HCT116 (cell line): Measurements from ENCODE around the gene CRELD2. TPM values are rescaled to one million over a fixed set of nuclear protein-coding genes. Genes with fewer than 3 reads are reported as not detected.

Experiments used
- ATAC-seq: fragments of 200-7000 bp; cut with Tn5 transposase; 2 replicates; pipeline ENCODE4 v1.9.1; 2020; ENCODE audit warnings: mild to moderate bottlenecking, moderate library complexity
- BruUV-seq: library from RNA; stranded (reverse); fragments of 400-500 nt; replicated peaks from 2 replicates; lab custom pipeline; 2021; lab: Mats Ljungman, UMichigan
- CTCF ChIA-PET: fragments of 300-600 bp; sonication (Branson Sonifier 250); formaldehyde crosslinking; loops from one replicate; lab custom pipeline; 2021; ENCODE audit warnings: antibody characterized with exemption; lab: Charles Lee
- POLR2A ChIA-PET: fragments of 300-600, 350-600 bp; sonication (Branson Sonifier 250); formaldehyde crosslinking; loops from one replicate; lab custom pipeline; 2021; ENCODE audit warnings: antibody characterized with exemption; lab: Charles Lee
- RAD21 ChIA-PET, 2 experiments: fragments of 300-600 bp; sonication (Branson Sonifier 250); formaldehyde crosslinking; loops; one replicate each; lab custom pipeline; 2023; ENCODE audit warnings: low total read pairs in 2 of 2; ENCODE audit not compliant: uncharacterized antibody in 2 of 2, unreplicated experiment in 2 of 2, low non-redundant PET in 1 of 2; lab: Charles Lee
- DNase-seq: peaks from one replicate; pipeline ENCODE4 v3.0.0-alpha.2; 2010; ENCODE audit warnings: low read depth, low spot score
- H2AFZ ChIP-seq: fragments of 200-600 bp; shearing (Covaris generic), sonication (generic); 2 replicates; pipeline ENCODE4 v1.6.1; 2017; ENCODE audit warnings: low read depth, mixed run types, mixed read lengths, antibody characterized with exemption, low read length; ENCODE audit not compliant: poor library complexity, severe bottlenecking
- H3K27ac ChIP-seq: 2 replicates; pipeline ENCODE4 v1.5.1; 2012; ENCODE audit warnings: low read depth, low read length
- H3K27me3 ChIP-seq: fragments of 200-600 bp; sonication (generic); 2 replicates; pipeline ENCODE4 v1.6.1; 2016; ENCODE audit warnings: mixed run types, low read length, mixed read lengths; ENCODE audit not compliant: insufficient read depth
- H3K36me3 ChIP-seq, 2 experiments: fragments of 200-500 bp in 1 of 2; fragments of 200-600 bp in 1 of 2; sonication (Bioruptor generic) in 1 of 2; sonication (generic) in 1 of 2; 2 replicates each; pipeline versions ENCODE4 v1.5.1 to v1.6.1; 2014 to 2016; ENCODE audit warnings: low read length in 2 of 2, inconsistent platforms in 1 of 2, mixed read lengths in 1 of 2, mixed run types in 1 of 2; ENCODE audit not compliant: insufficient read depth in 2 of 2, control insufficient read depth in 1 of 2
- H3K4me1 ChIP-seq, 2 experiments: fragments of 200-600 bp in 1 of 2; sonication (generic) in 1 of 2; 2 replicates each; pipeline versions ENCODE4 v1.5.1 to v1.6.1; 2012 to 2017; ENCODE audit warnings: low read length in 2 of 2, inconsistent platforms in 1 of 2, mild to moderate bottlenecking in 1 of 2, mixed read lengths in 1 of 2, mixed run types in 1 of 2, moderate library complexity in 1 of 2; ENCODE audit not compliant: insufficient read depth in 2 of 2, control insufficient read depth in 1 of 2
- H3K4me2 ChIP-seq: fragments of 200-600 bp; sonication (generic); 2 replicates; pipeline ENCODE4 v1.6.1; 2017; ENCODE audit warnings: mixed run types, low read length, mixed read lengths
- H3K4me3 ChIP-seq, 2 experiments: fragments of 200-600 bp in 1 of 2; sonication (generic) in 1 of 2; replicated peaks in 1 of 2; 2 replicates each; pipeline ENCODE4 v1.5.1; 2011 to 2016; ENCODE audit warnings: low read length in 2 of 2, control low read depth in 1 of 2, low read depth in 1 of 2, mild to moderate bottlenecking in 1 of 2, mixed read lengths in 1 of 2, mixed run types in 1 of 2
- H3K79me2 ChIP-seq: fragments of 200-600 bp; sonication (generic); 2 replicates; pipeline ENCODE4 v1.6.1; 2017; ENCODE audit warnings: mild to moderate bottlenecking, mixed run types, low read length, moderate library complexity, mixed read lengths; ENCODE audit not compliant: insufficient read depth
- H3K9ac ChIP-seq: fragments of 200-600 bp; sonication (generic); 2 replicates; pipeline ENCODE4 v1.6.1; 2016; ENCODE audit warnings: low read length, mixed read lengths
- H3K9me2 ChIP-seq: fragments of 200-600 bp; sonication (generic), shearing (Covaris generic); 2 replicates; pipeline ENCODE4 v1.6.1; 2017; ENCODE audit warnings: mixed run types, mild to moderate bottlenecking, moderate library complexity; ENCODE audit not compliant: insufficient read depth
- H3K9me3 ChIP-seq, 2 experiments: fragments of 200-500 bp in 1 of 2; fragments of 200-600 bp in 1 of 2; sonication (Bioruptor generic) in 1 of 2; sonication (generic) in 1 of 2; 2 replicates each; pipeline ENCODE4 v1.6.1; 2014 to 2017; ENCODE audit warnings: low read length in 2 of 2, mixed read lengths in 2 of 2, inconsistent platforms in 1 of 2, low read depth in 1 of 2, mild to moderate bottlenecking in 1 of 2, mixed run types in 1 of 2, moderate library complexity in 1 of 2; ENCODE audit not compliant: control insufficient read depth in 1 of 2, insufficient read depth in 1 of 2
- H4K20me1 ChIP-seq: fragments of 200-600 bp; sonication (generic), shearing (Covaris generic); 2 replicates; pipeline ENCODE4 v1.6.1; 2017; ENCODE audit warnings: mixed run types, mild to moderate bottlenecking, moderate library complexity; ENCODE audit not compliant: insufficient read depth
- CBX3 ChIP-seq: IDR thresholded peaks from 2 replicates; pipeline ENCODE4 v1.6.1; 2012; ENCODE audit warnings: low read depth
- CEBPB ChIP-seq: IDR thresholded peaks from 2 replicates; pipeline ENCODE4 v1.6.1; 2012; ENCODE audit warnings: low read depth
- CTCF ChIP-seq, 3 experiments: fragments of 200-600 bp in 1 of 3; sonication (generic) in 1 of 3; IDR thresholded peaks in 2 of 3; conservative IDR thresholded peaks in 1 of 3; 2 replicates each; pipeline ENCODE4 v1.5.1; 2012 to 2017; ENCODE audit warnings: low read depth in 2 of 3, low read length in 2 of 3, antibody characterized with exemption in 1 of 3, borderline replicate concordance in 1 of 3, control low read depth in 1 of 3, mild to moderate bottlenecking in 1 of 3, mixed read lengths in 1 of 3, mixed run types in 1 of 3, moderate library complexity in 1 of 3; ENCODE audit not compliant: insufficient read depth in 1 of 3
- ELF1 ChIP-seq: IDR thresholded peaks from 2 replicates; pipeline ENCODE4 v1.6.1; 2012; ENCODE audit warnings: low read depth, borderline replicate concordance
- EZH2 ChIP-seq: fragments of 200-600 bp; sonication (generic); IDR thresholded peaks from 2 replicates; pipeline ENCODE4 v1.6.1; 2017; ENCODE audit warnings: antibody characterized with exemption, mixed run types
- JUND ChIP-seq: IDR thresholded peaks from 2 replicates; pipeline ENCODE4 v1.6.1; 2012
- MAX ChIP-seq: IDR thresholded peaks from 2 replicates; pipeline ENCODE4 v1.6.1; 2012
- POLR2A ChIP-seq: IDR thresholded peaks from 2 replicates; pipeline ENCODE4 v1.7.0; 2011; ENCODE audit warnings: borderline replicate concordance; ENCODE audit not compliant: insufficient read depth, insufficient read length; ENCODE audit errors: extremely low read depth
- SIN3A ChIP-seq: IDR thresholded peaks from 2 replicates; pipeline ENCODE4 v1.6.1; 2012; ENCODE audit warnings: low read depth
- SP1 ChIP-seq: IDR thresholded peaks from 2 replicates; pipeline ENCODE4 v1.6.1; 2012; ENCODE audit warnings: low read depth
- SRF ChIP-seq: IDR thresholded peaks from 2 replicates; pipeline ENCODE4 v1.6.1; 2012; ENCODE audit warnings: low read depth
- YY1 ChIP-seq: IDR thresholded peaks from 2 replicates; pipeline ENCODE4 v1.6.1; 2011; ENCODE audit warnings: low read length, low read depth, moderate library complexity, mild to moderate bottlenecking; ENCODE audit not compliant: insufficient replicate concordance; ENCODE audit errors: extremely low read depth
- ZNF274 ChIP-seq: fragments of 200-500 bp; sonication (Bioruptor generic); IDR thresholded peaks from 2 replicates; pipeline ENCODE4 v1.6.1; 2014; ENCODE audit warnings: mild to moderate bottlenecking, low read depth, low read length, inconsistent platforms
- intact Hi-C: fragments of 100-400 bp; cut with micrococcal nuclease; formaldehyde crosslinking; loops from 2 replicates; pipeline ENCODE4 v1.10.0; 2022
- total RNA-seq: library from RNA; stranded (reverse); gene quantifications from one replicate; pipeline ENCODE4 v1.2.1, GENCODE V29; 2021; ENCODE audit not compliant: unreplicated experiment
- TF ChIP-seq, protein P1 (sequence below): IDR thresholded peaks from 2 replicates; pipeline ENCODE4 v1.6.1; 2012

The CRELD2 gene
- total RNA-seq, 1 experiment from 2014 or later = 45.8 TPM

- intact Hi-C loops = loop anchor here (10.0 kb wide), 1 partner anchor 268 kb away; the partner anchor contains the start of gene SELENOO
- Histone ChIP-seq H4K20me1 (no peaks in the 10 kb centered on the region), H3K27me3 (no peaks in the 10 kb centered on the region), H3K27ac (peak overlapping the region; percentile 75), H3K9me3 (no peaks in the 10 kb centered on the region), H3K4me3 (no peak overlapping the region), H2AFZ (no peak overlapping the region), H3K4me2 (peak overlapping the region; percentile 83), H3K79me2 (no peaks in the 10 kb centered on the region), H3K9ac (no peak overlapping the region), H3K9me2 (no peaks in the 10 kb centered on the region), H3K36me3 (no peaks in the 10 kb centered on the region), H3K4me1 (peaks cover 26 to 36% of the 10 kb centered on the region in 2 experiments)
- ATAC-seq (no peak), DNase-seq (no peak)
- CTCF ChIA-PET = interaction anchor here (2.8 kb wide), 1 partner anchor 93 kb away, joined by 18 read pairs; no protein-coding TSS in a partner anchor
- POLR2A ChIA-PET = no interaction called here
- TF ChIP-seq CEBPB (no peak), CBX3 (no peak), JUND (no peak)
- TF ChIP-seq, protein P1, sequence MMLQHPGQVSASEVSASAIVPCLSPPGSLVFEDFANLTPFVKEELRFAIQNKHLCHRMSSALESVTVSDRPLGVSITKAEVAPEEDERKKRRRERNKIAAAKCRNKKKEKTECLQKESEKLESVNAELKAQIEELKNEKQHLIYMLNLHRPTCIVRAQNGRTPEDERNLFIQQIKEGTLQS = no peak
- RAD21 ChIA-PET = no interaction called here
- BruUV-seq = no TSS peak
These were observed 18.7 kb downstream of the CRELD2 start for GRCh38 chr22:49936973-49937757.

DNA sequence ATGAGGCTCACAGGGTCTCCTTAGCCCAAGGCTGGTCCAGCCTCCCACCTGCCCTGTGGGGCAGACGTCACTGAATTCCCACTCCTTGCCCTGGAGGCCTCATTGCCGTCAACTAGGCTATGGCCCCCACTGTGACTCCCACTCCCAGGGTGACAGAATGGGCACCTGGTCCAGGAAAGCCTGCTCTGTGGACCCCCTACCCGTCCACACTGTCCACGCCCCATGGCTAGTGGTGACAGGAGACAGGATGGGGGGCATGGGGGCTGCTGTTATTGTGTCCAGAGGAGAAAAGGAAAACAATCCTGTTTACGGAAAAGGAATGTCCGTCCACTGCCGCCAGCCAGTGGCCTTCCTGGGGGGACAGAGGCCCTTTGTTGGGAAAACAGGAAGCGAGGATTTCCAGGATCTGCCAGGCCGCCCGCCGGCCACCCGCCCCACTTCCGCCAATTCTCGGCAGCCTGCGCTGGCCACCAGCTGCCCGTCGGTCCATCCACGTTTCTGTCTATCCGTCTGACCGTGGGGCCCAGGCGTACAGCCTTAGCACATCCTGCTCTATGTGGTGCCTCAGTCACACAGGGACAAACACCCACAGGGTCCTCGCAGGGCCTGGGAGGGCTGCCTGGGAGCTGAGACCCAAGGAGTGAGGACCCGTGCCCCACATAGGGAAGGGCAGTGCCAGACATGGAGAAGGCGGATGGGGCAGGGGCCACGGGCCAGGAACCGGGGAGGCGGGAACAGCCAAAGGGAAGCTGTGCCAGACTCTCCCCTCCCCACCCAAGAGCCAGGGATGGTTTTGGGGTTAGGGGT lies 19.5 kb downstream of the CRELD2 start:
- intact Hi-C loops = loop anchor here (10.0 kb wide), 1 partner anchor 267 kb away; the partner anchor contains the start of gene SELENOO
- no peak overlapping the region for H3K4me3 ChIP-seq
- no peaks in the 10 kb centered on the region for H3K36me3 ChIP-seq
- RAD21 ChIA-PET = no interaction called here
- ATAC-seq (no peak), DNase-seq (no peak)
- H3K9me2 ChIP-seq = no peaks in the 10 kb centered on the region
- POLR2A ChIA-PET = no interaction called here
- CTCF ChIA-PET = interaction anchor here (2.8 kb wide), 1 partner anchor 92 kb away, joined by 18 read pairs; no protein-coding TSS in a partner anchor
- peaks cover 26 to 34% of the 10 kb centered on the region in 2 experiments for H3K4me1 ChIP-seq
- no TSS peak for BruUV-seq
- TF ChIP-seq MAX (no peak), CBX3 (no peak), CEBPB (no peak), EZH2 (no peak), ELF1 (no peak), SRF (no peak), SP1 (no peak), YY1 (no peak), JUND (no peak), POLR2A (no peak), ZNF274 (no peak), SIN3A (no peak), CTCF (IDR thresholded peaks at IDR 0.05 in 2 of 3, conservative IDR thresholded peaks at IDR 0.05 in 1 of 3; ENCODE audit: borderline replicate concordance in 1 of 3, insufficient read depth in 1 of 3, low read depth in 2 of 3, low read length in 2 of 3) (no peak)
- H2AFZ ChIP-seq = no peak overlapping the region
- H3K9me3 ChIP-seq = no peaks in the 10 kb centered on the region
- H3K79me2 ChIP-seq = no peaks in the 10 kb centered on the region
- H3K27ac ChIP-seq = no peak overlapping the region; the same call in 1 of the 2 replicates
- no peak overlapping the region for H3K9ac ChIP-seq
- no peak overlapping the region for H3K4me2 ChIP-seq
- H4K20me1 ChIP-seq = no peaks in the 10 kb centered on the region
- H3K27me3 ChIP-seq = no peaks in the 10 kb centered on the region
